Breast epithelium (tissue), 4 donors: ENCODE data around the gene BHMT2. TPM values are rescaled to one million over a fixed set of nuclear protein-coding genes. Genes with fewer than 3 reads are reported as not detected.
A peak's percentile ranks its signal among the peaks of the same experiment; 100 is the strongest.

ENCODE experiments used
- DNase-seq, 2 donors: peaks; one replicate each; pipeline ENCODE4 v3.0.0-alpha.2; 2019; ENCODE audit warnings: low spot score in 2 of 2
- H3K27ac ChIP-seq, 2 donors: fragments of 200-600 bp; sonication (generic) in 1 of 2; one replicate each; pipeline ENCODE4 v1.5.1; 2016 to 2019; ENCODE audit warnings: mild to moderate bottlenecking in 1 of 2
- H3K27me3 ChIP-seq, 2 donors: fragments of 200-600 bp; sonication (generic) in 1 of 2; one replicate each; pipeline versions ENCODE4 v1.5.1 to v1.6.0; 2017 to 2019; ENCODE audit warnings: control low read depth in 1 of 2, mild to moderate bottlenecking in 1 of 2
- H3K36me3 ChIP-seq: fragments of 200-600 bp; one replicate; pipeline ENCODE4 v1.5.1; 2019
- H3K4me1 ChIP-seq, 2 donors: fragments of 200-600 bp; sonication (generic); one replicate each; pipeline ENCODE4 v1.5.1; 2016 to 2019; ENCODE audit warnings: control low read depth in 1 of 2
- H3K4me3 ChIP-seq, 3 donors: fragments of 200-600 bp; sonication (generic); 1 replicate in 2 of 3; 2 replicates in 1 of 3; pipeline ENCODE4 v1.5.1; 2016 to 2019; ENCODE audit warnings: mild to moderate bottlenecking in 3 of 3, moderate library complexity in 2 of 3
- H3K9me3 ChIP-seq, 2 donors: fragments of 200-600 bp; sonication (generic) in 1 of 2; one replicate each; pipeline ENCODE4 v1.5.1; 2016 to 2019; ENCODE audit warnings: control low read depth in 1 of 2
- POLR2A ChIP-seq: fragments of 450-650 bp; IDR thresholded peaks from one replicate; pipeline ENCODE4 v1.6.1; 2016; ENCODE audit warnings: antibody characterized with exemption, mild to moderate bottlenecking, moderate library complexity
- POLR2AphosphoS5 ChIP-seq, 3 donors: sonication (generic); formaldehyde crosslinking; IDR thresholded peaks; one replicate each; pipeline ENCODE4 v1.6.1; 2017; ENCODE audit warnings: antibody characterized with exemption in 3 of 3
- intact Hi-C: fragments of 100-400 bp; cut with DNase I; formaldehyde crosslinking; loops from one replicate; pipeline ENCODE4 v1.15.1; 2023; ENCODE audit warnings: low total_unique reads
- total RNA-seq, 3 donors: library from RNA; depleted of rRNA; stranded (reverse); fragments of >200 nt; gene quantifications; one replicate each; pipeline ENCODE4 v1.1.0, GENCODE V29; 2016
- TF ChIP-seq, protein P1 (sequence below), 3 donors: fragments of 450-650 bp; IDR thresholded peaks; one replicate each; pipeline ENCODE4 v1.5.1; 2016 to 2017; ENCODE audit warnings: antibody characterized with exemption in 3 of 3, mild to moderate bottlenecking in 3 of 3, moderate library complexity in 3 of 3

The BHMT2 gene
- total RNA-seq, 3 donors from 2014 or later: 8.0 to 63.7 (median 19.3) TPM

DNA sequence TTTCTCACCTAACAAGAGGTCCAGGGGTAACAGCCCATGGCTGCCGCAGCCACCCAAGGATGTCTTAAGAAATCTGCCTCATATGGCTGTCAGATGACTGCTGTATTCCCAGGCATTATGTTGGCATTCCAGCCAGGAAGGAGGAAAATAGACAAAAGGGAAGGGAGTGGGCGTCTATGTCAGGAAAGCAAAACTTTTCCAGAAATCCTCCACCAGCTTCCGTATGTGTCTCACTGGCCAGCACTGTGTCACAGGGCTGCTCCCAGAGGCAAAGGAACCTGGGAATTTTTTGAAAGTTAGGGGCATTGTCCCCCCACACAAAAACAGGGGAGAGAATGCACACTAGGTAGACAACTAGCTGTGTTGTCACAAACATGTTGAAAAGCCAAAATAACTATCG lies 7.3 kb downstream of the BHMT2 start:
- TF ChIP-seq POLR2AphosphoS5 (IDR thresholded peaks at IDR 0.05): no peak
- TF ChIP-seq, protein P1, sequence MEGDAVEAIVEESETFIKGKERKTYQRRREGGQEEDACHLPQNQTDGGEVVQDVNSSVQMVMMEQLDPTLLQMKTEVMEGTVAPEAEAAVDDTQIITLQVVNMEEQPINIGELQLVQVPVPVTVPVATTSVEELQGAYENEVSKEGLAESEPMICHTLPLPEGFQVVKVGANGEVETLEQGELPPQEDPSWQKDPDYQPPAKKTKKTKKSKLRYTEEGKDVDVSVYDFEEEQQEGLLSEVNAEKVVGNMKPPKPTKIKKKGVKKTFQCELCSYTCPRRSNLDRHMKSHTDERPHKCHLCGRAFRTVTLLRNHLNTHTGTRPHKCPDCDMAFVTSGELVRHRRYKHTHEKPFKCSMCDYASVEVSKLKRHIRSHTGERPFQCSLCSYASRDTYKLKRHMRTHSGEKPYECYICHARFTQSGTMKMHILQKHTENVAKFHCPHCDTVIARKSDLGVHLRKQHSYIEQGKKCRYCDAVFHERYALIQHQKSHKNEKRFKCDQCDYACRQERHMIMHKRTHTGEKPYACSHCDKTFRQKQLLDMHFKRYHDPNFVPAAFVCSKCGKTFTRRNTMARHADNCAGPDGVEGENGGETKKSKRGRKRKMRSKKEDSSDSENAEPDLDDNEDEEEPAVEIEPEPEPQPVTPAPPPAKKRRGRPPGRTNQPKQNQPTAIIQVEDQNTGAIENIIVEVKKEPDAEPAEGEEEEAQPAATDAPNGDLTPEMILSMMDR (IDR thresholded peaks at IDR 0.05): no peak
- TF ChIP-seq POLR2A: no peak
- DNase-seq: no peak
- Histone ChIP-seq H3K4me3 (no peak overlapping the region), H3K4me1 (no peaks in the 10 kb centered on the region), H3K27me3 (no peaks in the 10 kb centered on the region), H3K36me3 (no peaks in the 10 kb centered on the region), H3K9me3 (peaks cover 4 to 12% of the 10 kb centered on the region in 2 donors), H3K27ac (peak overlapping the region in 1 of 2 donors; percentile 1)
- intact Hi-C loops: no loop called here

DNA sequence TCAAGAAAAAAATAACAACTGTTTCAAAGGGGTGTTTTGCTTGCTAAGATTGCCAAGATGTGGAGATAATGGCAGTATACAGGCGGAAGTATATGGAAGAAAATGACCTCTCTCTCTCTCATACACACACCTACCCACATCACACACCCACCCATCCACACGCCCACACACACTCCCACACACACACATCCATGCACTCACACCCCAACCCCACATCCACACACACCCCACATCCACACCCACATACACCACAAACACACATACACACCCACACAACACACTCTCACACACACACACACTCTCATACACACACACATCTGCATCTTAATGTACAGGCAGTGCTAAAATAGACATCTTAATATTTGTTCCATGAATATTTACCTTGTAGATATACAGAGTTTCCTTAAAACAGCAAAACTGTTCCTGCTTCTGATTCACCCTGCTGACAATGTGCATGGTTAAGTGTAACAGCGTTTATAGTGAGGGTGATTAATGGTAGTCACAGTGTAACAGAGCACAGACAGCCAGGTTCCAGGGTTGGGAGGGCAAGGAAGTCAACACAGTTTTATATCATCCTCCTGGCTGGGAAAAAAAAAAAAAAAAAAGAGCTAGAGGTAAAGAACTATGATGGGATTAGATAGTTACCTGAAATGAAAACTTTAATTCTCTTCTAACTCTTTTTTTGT lies 8.3 kb downstream of the BHMT2 start:
- Histone ChIP-seq H3K27ac (no peak overlapping the region), H3K36me3 (no peaks in the 10 kb centered on the region), H3K4me1 (no peaks in the 10 kb centered on the region), H3K27me3 (no peaks in the 10 kb centered on the region), H3K4me3 (no peak overlapping the region), H3K9me3 (peaks cover 4 to 12% of the 10 kb centered on the region in 2 donors)
- intact Hi-C loops: no loop called here
- TF ChIP-seq, protein P1 (IDR thresholded peaks at IDR 0.05): no peak
- TF ChIP-seq POLR2A (no peak), POLR2AphosphoS5 (IDR thresholded peaks at IDR 0.05) (no peak)
- DNase-seq: no peak

DNA sequence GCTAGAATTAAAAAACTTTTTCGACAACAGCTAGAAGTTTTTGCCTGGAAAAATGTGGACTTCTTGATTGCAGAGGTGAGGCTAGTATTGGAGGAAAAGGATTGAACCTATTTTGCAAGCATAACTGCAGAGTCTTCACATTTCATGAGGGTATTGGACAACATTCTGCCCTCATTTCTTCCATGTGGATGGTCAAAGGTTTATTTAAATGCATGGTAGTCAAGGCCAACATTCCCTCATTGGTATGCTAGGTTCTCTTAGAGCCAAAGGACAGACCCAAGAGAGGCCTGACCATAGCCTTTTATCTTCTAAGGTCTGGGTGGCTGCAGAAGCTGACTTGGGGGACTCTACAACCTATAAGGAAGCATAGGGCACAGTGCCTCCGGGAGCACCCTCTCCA lies 11.2 kb downstream of the BHMT2 start:
- H3K27me3 ChIP-seq: no peaks in the 10 kb centered on the region
- no peak overlapping the region for H3K27ac ChIP-seq
- intact Hi-C loops: no loop called here
- H3K4me1 ChIP-seq: no peaks in the 10 kb centered on the region
- no peak for TF ChIP-seq POLR2A
- TF ChIP-seq POLR2AphosphoS5 (IDR thresholded peaks at IDR 0.05): no peak
- TF ChIP-seq, protein P1 (IDR thresholded peaks at IDR 0.05): no peak
- no peaks in the 10 kb centered on the region for H3K36me3 ChIP-seq
- no peak overlapping the region for H3K4me3 ChIP-seq
- no peak for DNase-seq
- H3K9me3 ChIP-seq: no peaks in the 10 kb centered on the region

DNA sequence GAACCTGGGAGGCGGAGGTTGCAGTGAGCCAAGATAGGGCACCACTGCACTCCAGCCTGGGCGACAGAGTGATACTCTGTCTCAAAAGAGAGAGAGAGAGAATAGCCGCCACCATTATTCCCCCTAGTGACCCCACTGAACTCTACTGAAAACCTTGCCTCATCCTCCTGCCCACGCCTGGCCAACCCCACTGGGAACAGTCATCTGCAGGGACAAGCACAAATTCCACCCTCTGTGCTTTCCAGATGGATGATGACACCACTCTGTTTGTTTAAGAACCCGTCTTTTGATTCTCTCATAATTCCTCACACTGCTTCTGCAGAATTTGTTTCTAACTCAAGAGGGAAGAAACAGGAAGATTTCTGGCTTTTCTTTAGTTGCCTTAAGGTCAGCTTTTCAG lies 12.2 kb downstream of the BHMT2 start:
- Histone ChIP-seq H3K27ac (no peak overlapping the region), H3K4me3 (no peak overlapping the region), H3K4me1 (no peaks in the 10 kb centered on the region), H3K36me3 (no peaks in the 10 kb centered on the region), H3K9me3 (no peaks in the 10 kb centered on the region), H3K27me3 (no peaks in the 10 kb centered on the region)
- DNase-seq: no peak
- TF ChIP-seq POLR2AphosphoS5 (IDR thresholded peaks at IDR 0.05): no peak
- no peak for TF ChIP-seq POLR2A
- TF ChIP-seq, protein P1 (IDR thresholded peaks at IDR 0.05): no peak
- intact Hi-C loops: no loop called here

DNA sequence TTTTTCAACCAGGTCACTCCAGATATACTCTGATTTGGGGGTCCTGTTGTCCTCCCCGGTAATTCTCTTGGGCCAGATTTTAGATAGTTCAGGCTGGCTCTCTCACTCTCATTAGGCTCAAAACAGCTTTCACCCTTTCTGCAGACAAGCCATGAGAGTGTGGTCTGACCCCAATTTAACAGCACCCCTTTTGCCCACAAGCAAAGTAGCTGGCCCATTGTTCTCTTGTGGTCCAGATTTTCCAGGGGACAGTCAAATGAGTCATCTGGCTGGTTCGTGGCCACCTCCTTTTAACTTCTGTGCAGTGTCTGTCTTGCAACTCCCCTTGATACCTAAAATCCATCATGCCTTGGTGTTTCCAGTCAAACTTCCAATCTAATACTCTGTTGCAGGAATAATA lies 16.5 kb downstream of the BHMT2 start:
- intact Hi-C loops: no loop called here
- Histone ChIP-seq H3K9me3 (no peaks in the 10 kb centered on the region), H3K4me3 (no peak overlapping the region), H3K27me3 (no peaks in the 10 kb centered on the region), H3K4me1 (no peaks in the 10 kb centered on the region), H3K36me3 (no peaks in the 10 kb centered on the region), H3K27ac (no peak overlapping the region)
- no peak for DNase-seq
- TF ChIP-seq POLR2AphosphoS5 (IDR thresholded peaks at IDR 0.05) (no peak), POLR2A (no peak)
- TF ChIP-seq, protein P1 (IDR thresholded peaks at IDR 0.05): no peak
